ENCODE data around the gene NPAS2.

Gene NPAS2

GRCh38 chr2:100995309-100996075 lies 175.6 kb downstream of the NPAS2 start:
- no peak for DNase-seq

GRCh38 chr2:100997509-100998234 lies 177.7 kb downstream of the NPAS2 start:
- no peak for DNase-seq

DNA sequence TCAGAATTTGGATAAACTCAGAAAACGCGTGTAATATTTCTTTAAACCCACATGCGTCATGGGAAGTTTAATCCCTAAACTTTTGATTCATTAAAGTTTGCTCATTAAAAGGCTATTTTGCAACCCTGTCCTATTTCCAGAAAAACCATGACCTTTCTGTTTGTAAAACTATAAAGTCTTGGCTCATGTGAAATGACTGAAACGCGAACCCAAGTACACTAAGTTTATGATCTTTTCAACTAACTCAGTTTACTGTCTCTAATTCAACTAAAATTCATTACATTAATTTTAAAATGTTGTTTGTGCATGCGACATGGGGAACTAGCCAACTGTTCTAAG lies 178.3 kb downstream of the NPAS2 start:
- no peak for DNase-seq

- DNase-seq: no peak
Observed at GRCh38 chr2:100999995-101000394, 180.1 kb downstream of the NPAS2 start.

- peak; percentile 91 for DNase-seq
Observed at GRCh38 chr2:101001691-101002561, 182.0 kb downstream of the NPAS2 start, which contains the start of gene RPL31. TSS of gene RPL31 (plus strand) at chr2:101002289. CDS start at chr2:101002702, 413 bp downstream.

DNA sequence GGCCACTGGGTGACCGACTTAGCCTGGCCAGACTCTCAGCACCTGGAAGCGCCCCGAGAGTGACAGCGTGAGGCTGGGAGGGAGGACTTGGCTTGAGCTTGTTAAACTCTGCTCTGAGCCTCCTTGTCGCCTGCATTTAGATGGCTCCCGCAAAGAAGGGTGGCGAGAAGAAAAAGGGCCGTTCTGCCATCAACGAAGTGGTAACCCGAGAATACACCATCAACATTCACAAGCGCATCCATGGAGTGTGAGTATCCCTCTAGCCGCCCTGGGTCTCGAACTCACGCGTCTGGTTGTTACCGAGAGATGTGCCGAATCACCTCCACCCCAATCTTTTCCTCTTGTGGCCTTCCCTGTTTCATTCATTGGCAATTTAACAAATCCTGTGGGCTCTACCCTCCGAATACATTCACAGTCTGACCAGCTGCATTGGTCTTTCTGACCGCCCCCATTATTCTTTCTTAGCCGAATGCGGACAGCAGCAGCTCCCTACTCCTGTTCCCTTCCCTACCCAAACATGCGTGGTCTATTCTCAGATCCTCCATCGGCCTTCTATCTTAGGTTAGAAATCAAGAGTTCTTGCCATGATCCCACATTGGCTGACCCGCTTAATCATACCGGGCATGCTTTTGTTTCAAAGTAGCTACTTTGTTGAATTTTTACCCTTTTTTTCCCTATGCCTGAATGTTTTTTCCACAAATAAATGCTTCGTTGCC lies 182.8 kb downstream of the NPAS2 start:
- no peak for DNase-seq

DNA sequence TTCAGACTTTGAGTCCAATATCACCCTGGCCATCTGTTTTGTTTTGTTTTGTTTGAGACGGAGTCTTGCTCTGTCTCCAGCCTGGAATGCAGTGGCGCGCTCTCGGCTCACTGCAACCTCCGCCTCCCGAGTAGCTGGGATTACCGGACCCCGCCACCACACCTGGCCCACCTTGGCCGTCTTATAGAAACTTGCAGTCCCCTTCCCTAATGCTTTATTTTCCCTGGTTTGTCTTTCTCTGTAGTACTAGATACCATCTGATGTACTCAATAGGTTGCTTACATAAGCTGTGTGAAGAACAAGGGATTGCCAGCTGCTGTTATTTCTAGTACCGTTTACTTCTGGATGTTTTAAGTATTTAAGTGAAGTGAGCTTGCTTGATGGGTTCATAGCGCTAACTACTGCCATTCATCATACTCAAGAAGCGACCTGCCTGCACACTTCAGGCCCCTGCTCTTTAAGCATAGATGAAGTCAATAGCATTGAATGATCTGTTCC lies 183.4 kb downstream of the NPAS2 start:
- no peak for DNase-seq

DNA sequence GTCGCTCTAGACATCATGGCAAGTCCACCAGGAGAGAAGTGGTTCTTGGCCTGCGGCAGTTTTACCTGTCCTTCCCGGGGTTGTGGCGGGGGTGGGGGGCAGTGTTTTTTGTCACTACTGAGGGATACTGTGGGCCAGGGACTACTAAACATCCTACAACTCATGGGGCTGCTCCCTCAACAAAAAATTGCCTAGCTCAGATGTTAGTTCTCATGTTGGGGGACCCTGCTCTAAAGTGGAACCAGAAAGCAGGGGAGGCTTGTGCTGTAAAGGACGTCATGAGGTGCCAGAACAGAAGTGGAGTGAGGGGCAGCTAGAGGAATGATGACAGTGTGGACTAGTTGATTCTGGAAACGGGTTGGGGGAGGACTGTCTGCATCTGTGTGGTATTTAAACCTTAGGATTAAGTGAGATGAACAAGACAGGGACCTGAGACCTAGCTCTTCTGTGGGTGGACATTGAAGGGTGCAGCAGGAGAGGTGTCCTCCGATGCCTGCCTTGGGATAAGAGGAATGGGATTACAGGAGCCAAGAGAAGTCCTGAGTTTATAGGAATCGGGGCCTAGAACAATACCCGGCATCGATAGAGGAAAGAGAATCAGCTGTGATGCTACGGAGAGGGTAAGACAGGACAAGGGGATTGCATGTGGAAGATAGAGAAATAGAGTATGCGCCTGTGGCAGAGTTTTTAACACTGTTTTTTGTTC lies 184.8 kb downstream of the NPAS2 start:
- DNase-seq: no peak

DNA sequence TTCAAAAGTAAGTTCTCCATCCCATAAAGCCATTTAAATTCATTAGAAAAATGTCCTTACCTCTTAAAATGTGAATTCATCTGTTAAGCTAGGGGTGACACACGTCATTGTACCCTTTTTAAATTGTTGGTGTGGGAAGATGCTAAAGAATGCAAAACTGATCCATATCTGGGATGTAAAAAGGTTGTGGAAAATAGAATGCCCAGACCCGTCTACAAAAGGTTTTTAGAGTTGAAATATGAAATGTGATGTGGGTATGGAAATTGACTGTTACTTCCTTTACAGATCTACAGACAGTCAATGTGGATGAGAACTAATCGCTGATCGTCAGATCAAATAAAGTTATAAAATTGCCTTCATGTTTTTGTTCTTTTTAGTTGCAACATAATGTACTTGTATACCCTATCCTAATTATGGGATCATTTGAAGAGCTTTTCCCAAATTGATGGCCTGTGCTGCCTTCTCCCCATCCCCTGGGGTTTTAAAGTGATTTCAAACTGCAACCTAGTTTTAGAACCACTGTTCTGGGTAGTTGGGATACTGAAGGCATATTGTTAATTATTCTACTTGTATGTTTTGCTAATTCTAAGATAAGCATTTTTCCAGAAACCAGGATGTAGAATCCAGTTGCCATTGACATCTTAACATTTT lies 186.3 kb downstream of the NPAS2 start:
- DNase-seq: no peak

- no peak for DNase-seq
Observed at GRCh38 chr2:101007415-101008345, 187.7 kb downstream of the NPAS2 start.

DNA sequence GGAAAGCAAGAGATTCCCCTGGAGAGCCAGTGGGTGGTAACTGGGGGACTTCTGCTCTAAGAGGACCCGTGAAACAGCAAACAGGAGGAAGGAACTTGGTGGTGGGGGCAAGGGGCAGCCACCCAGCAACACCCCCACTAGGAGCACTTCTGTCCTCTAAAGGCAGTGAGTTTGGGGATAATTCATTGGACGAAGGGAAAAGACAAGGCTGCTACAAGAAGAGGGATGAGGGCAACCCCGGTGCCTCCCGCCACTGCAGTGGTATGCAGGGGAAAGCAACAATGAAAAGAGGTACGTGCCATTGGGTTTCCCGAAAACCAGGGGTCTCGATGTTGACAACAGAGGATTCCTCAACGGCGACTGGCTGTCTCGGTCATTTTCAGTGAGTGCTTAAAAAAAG lies 191.2 kb downstream of the NPAS2 start:
- DNase-seq: no peak

- DNase-seq: no peak
Observed at GRCh38 chr2:101012054-101012705, 192.2 kb downstream of the NPAS2 start.

GRCh38 chr2:101012706-101013181 lies 192.8 kb downstream of the NPAS2 start:
- DNase-seq: peak; percentile 13

DNA sequence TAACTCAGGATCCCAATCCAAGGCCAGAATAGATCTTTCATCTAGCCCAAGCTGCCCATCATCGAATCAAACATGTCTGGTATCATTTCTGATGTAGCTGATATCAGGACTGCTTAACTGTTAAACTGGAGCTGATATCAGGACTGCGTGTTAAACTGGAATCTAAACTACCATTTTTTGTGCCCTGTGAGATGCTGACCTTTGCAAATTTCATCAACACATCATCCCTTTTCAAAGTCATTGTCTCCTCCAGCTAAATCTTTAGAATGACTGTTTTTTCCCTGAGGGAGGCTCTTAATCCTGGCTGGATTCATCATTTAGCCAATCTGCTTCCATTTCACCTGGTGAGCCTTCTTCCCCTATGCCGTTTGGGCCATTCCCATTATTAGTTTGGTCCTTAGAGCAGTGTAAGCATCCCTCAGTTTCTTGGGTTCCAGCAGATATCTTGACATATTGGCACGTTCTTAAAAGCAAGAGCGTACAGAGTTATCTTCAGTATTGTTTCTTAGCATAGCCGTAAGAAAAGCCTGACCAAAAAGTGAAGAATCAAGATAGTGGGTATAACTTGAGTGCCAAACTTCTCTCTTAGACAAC lies 194.4 kb downstream of the NPAS2 start:
- DNase-seq: no peak

GRCh38 chr2:101017371-101017770 lies 197.4 kb downstream of the NPAS2 start:
- no peak for DNase-seq

DNA sequence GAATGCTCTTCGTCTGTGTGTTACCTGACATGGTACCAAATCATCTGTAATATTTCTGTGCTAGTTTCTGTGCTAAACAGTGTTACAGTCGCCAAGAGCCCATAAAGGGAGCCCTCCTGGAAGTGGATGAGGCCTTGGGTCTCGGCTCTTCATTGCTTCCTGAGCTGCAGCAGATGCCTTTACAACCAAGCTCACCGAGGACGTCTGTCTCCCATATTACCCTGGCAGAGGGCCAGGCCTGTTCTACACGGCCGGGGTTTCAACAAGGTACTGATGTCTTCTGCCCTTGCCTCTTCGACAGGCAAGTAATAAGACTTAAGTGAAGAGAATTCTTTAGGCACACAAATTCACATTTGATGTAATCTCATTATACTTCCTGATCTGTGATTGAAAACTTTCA lies 199.0 kb downstream of the NPAS2 start:
- no peak for DNase-seq

- no peak for DNase-seq
Observed at GRCh38 chr2:101022221-101022620, 202.3 kb downstream of the NPAS2 start.

GRCh38 chr2:101023327-101024107 lies 203.6 kb downstream of the NPAS2 start:
- DNase-seq: no peak

All from effector CD8-positive, alpha-beta T cell (primary cell).